NCI-H1436 (cell line): Measurements from ENCODE around the gene PKD1L1.
"Not testable (repeated sequence)": the region's sequence is repeated elsewhere in the genome, so short reads cannot be mapped to it uniquely, and the experiment has no call there.

Source experiments
- DNase-seq: peaks from one replicate; lab custom pipeline; 2025; lab: John Stamatoyannopoulos, UW

Gene PKD1L1

GRCh38 chr7:47938574-47939165 lies 9.6 kb downstream of the PKD1L1 start:
- DNase-seq = no peak

DNA sequence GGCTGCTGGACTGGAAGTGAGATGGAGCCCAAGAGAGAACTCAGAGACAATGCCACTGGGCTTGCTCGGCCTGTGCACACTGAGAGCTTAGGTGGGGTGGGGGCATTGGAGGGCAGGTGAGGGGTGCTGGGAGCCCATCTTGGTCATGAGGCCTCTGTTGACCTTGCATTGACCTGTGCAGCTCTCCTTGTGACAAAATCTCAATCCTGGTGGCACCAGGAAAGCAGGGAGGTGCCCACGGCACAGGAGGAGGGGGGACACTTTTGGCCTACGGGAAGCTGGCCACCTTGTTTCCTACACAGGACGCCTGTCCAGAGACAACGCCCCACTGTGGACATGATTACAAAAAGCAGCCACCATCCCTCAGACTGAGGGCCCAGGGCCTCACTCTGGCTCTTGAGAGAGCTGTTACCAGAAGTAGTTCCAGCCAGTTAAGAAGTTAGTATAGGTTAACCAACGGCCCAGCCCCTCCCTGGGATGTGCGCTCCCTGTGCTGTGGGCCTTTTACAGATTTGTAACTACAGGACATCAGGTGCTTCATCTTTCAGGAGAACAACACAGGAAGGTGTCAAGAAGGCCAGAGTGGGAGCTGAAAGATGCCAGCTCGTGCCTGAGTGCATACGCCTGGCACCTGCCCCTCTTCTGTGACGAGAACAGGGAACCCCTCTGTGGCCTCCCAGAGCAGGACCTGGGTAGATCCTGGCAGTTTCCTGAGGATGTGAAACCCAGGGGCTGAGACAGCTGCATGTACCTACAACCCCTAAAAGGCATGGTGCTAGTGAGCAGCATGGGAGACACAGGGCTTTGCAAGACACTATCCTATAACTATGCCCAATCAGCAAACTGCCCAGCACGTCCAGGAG lies 10.3 kb downstream of the PKD1L1 start:
- no peak for DNase-seq

DNA sequence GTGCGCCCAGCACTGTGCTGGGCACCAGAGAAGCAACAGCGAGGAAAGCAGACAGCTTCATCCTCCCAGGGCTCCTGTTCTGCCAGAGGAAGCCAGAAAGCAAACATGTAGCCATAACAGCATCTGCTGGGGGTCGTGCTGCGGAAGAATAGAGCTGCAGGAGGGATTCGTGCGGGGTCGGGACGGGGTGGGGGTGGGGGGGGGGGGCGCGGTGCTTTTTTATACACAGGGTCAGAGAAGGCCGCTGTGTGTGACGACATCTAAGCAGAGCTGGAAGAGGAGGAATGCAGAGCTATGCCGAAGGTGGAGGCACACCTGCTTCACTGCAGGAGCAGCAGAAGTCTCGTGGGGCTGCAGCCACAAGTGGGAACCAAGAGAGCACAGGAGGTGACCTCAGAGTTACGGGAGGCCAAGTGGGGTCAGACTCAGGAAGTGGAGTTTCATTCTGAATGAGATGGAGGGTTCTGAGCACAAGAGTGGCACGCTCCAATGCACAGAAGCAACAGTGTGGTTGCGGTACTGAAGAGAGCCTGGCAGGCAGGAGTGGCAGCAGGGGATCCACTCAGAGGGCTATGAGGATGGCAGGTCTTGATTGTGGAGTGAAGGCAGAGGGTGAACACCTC lies 11.1 kb downstream of the PKD1L1 start:
- DNase-seq = no peak

GRCh38 chr7:47936323-47936722 lies 11.9 kb downstream of the PKD1L1 start:
- DNase-seq = no peak

GRCh38 chr7:47935336-47935735 lies 12.9 kb downstream of the PKD1L1 start:
- DNase-seq = no peak

DNA sequence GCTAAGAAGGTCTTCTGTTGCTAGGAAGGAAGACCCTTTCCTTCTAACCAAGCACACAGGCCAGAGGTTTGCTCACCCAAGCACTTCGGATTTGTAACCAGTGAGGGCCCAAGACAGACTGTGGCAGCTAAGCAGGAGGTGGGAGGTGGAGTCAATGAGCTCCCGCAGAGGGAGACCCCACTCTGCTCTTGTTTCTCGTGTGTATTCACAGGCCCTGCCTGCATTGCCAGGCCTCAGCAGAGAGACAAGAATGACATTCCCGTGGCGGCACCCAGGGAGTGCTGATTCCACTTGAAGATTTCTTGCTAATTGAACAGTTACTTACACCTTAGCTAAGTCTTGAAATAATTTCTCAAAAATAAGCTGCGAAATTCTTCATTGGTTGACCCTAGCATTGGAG lies 13.4 kb downstream of the PKD1L1 start:
- no peak for DNase-seq

- DNase-seq = no peak
These were observed 15.1 kb downstream of the PKD1L1 start for GRCh38 chr7:47933215-47933614.

- DNase-seq = no peak
These were observed 15.7 kb downstream of the PKD1L1 start for GRCh38 chr7:47932466-47933037.

GRCh38 chr7:47932016-47932415 lies 16.2 kb downstream of the PKD1L1 start:
- no peak for DNase-seq

DNA sequence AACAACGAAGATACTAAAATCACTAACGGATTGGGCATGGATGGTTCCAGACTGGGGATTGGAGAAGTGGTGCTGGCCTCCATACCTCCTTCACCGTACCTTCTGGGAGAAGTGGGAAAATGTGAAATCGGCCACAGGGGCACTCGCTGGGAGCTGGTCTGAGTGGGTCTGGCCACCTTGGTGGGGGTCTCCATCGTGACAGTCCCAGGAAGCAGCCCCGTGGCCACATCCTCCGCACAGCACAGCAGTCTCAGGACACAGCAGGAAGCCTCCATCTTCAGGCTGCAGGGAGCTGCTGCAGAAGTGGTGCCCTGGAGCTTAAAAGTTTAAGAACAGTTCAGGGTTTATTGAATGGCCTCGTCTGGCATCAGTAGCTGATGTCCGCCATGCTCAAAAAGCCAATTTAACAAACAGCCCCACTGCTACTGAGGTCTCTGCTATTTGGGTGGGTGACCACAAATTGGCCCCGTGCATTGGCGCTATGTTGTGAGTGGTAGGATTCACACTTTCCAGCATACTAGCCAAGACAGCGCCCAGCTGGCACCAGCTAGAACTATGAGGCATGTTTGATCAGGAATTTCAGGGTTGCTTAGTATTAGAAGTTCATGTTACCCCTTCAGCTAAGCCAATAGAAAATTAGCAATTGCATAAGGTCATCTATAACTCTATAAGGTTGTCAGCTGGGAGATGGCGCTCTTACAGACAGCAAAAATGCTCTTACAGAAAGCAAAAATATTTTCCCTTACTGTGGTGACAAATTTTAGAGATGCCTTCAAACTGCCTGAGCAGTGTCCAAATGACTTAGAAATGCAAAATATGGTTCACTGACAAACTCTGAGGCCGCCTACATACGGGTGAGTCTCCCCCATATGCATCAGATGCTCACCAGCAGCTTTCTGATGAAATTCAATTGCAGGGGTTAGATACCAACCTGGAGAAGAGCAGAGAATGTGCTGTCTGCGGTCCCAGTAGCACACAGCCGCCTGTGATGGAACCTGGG lies 17.0 kb downstream of the PKD1L1 start:
- no peak for DNase-seq

DNA sequence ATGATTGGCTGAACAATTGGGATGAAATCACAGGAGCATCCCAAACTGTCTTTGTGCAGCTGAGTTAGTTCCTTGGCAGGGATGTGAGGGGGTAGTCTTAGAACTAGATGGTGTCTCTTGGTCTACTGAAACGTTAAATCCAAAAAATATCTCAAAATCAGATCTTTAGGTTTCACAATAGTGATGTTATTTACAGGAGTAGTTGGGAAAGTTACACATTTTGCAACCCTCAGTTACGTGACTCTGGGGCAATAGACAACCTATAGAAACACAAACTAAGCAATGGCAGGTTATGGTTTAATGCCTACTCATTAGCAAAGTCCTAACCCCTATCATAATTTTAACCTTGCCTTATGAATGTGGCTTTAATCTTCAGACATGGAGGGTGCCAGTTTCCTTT lies 24.0 kb downstream of the PKD1L1 start:
- no peak for DNase-seq

- not testable (repeated sequence) for DNase-seq
These were observed 25.0 kb downstream of the PKD1L1 start for GRCh38 chr7:47923081-47923875.

- not testable (repeated sequence) for DNase-seq
These were observed 31.8 kb downstream of the PKD1L1 start for GRCh38 chr7:47916514-47916913.

- DNase-seq = no peak
These were observed 32.7 kb downstream of the PKD1L1 start for GRCh38 chr7:47915616-47915976.

DNA sequence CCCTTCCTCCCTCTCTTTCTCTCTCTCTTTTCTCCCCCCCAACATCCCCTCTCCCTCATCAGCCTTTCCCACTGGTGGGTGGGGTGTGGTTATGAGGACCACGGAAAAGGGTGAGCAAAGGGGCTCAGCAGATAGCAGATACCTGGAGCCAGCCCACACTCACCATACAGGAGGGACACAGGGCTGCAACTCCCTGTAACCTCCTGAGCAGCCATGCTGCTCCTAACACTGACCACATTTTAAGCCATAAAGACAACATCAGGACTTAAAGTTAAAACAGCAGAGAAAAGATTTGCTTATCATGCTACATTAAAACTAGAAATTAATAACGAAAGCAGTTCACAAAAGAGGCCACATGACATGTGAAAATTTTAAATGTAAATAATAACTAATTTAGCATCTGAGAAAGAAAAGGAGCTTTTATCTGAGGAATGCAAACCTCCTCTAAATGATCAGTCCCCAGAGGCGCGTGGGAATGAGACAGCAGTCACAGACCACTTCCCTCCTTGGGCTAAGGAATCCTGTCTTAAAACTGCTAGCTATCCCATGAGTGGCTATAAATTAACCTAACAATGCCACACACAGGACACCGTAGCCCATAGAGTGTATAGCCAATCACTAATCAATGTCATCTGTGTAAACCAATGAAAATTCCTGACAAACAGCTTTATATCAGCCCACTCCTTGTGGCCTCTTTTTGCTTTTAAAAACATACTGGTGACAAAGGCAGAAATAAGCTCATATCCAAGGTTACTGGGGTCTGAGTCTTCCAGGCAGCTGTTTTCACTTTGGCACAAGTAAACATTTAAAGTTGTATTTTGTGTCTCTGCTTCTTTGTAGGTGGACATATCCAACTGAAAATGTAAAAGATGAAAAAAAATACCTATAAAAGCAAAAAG lies 33.3 kb downstream of the PKD1L1 start:
- no peak for DNase-seq

DNA sequence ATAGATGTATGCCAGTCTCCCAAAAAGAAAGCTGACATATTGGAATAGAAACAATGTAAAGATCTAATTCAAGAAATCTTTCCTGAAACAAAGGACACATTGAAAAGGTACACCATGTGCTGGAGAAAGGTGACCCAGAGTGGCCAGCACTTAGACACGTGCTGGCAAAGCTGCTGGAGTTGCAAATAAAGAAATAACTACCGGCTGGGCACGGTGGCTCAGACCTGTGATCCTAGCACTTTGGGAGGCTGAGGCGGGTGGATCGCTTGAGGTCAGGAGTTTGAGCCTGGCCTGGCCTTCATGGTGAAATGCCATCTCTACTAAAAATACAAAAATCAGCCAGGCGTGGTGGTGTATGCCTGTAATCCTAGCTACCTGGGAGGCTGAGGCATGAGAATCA lies 35.9 kb downstream of the PKD1L1 start:
- DNase-seq = no peak

DNA sequence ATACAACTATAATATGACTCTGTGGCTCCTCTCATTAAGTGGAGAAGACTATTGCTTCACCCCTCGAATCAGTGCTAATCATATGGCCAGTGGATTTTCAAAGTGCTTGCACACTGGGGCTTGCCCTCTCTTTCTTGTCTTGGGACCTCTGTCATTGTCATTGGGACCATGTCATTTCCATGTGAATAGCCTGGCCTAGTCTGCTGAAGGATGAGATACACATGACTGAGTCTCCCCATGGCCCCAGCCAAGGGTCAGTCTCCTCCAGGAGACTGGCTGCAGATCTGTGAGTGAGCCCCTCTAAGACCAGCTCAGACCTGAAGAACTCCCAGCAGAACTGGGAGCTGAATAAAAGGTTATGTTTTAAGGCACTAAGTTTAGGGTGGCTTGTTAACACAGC lies 39.5 kb downstream of the PKD1L1 start:
- DNase-seq = no peak

DNA sequence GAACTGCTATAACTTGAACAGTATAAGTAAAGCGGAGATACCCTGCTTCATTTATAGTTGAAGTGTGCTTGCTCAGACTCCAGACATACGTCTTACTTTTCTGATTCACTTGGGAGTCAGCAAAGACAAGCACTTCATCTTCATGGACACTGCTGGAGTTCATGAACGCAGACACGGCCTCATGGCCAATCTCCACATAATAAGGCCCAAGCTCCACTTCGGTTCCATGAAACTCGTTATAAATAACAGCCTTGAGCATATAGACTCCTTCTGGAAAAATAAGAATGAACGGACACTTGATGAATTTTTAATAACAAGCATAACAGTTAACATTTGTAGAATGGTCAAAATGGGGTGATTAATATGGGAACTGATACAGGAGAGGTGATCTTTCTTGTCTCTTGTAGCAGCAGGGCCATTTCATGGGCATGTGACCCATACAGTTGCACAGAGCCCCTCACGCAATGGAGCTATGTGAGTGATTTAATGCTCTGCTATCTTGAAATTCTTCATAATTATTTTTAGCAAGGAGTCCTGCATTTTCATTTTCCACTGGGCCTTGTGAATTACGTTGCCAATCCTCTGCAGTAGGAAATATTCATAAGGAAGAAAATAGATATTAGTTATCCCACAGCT lies 40.2 kb downstream of the PKD1L1 start:
- DNase-seq = no peak

DNA sequence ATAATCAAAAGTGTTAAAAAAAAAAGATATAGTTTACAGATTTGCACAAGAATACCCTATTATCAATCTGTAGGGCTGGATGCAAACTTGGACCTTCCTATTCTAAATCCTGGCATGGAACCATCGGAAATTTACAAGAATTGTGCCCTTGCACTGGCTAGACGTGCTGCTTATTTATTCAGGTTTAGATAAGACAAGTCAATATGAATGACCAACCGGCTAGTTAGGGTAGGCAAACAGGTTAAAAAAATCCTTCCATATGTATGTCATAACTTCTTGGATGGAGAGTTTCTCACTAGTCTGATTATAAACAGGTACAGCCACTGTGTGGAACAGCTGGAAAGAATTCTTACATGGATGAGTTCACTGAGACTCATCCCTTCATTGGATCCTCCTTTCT lies 41.4 kb downstream of the PKD1L1 start:
- no peak for DNase-seq
